Loucy (cell line): ENCODE measurements around the gene FAM167B.

ENCODE experiments used
- EZH2phosphoT487 ChIP-seq: fragments of 200-600 bp; IDR thresholded peaks from 2 replicates; pipeline ENCODE4 v1.6.1; 2018; ENCODE audit warnings: antibody characterized with exemption, mild to moderate bottlenecking, moderate library complexity, borderline replicate concordance
- TF ChIP-seq, protein P1 (sequence below): fragments of 200-600 bp; sonication (generic); conservative IDR thresholded peaks from 2 replicates; pipeline ENCODE4 v1.5.1; 2014; ENCODE audit warnings: mild to moderate bottlenecking, antibody characterized with exemption, low read length

DNA sequence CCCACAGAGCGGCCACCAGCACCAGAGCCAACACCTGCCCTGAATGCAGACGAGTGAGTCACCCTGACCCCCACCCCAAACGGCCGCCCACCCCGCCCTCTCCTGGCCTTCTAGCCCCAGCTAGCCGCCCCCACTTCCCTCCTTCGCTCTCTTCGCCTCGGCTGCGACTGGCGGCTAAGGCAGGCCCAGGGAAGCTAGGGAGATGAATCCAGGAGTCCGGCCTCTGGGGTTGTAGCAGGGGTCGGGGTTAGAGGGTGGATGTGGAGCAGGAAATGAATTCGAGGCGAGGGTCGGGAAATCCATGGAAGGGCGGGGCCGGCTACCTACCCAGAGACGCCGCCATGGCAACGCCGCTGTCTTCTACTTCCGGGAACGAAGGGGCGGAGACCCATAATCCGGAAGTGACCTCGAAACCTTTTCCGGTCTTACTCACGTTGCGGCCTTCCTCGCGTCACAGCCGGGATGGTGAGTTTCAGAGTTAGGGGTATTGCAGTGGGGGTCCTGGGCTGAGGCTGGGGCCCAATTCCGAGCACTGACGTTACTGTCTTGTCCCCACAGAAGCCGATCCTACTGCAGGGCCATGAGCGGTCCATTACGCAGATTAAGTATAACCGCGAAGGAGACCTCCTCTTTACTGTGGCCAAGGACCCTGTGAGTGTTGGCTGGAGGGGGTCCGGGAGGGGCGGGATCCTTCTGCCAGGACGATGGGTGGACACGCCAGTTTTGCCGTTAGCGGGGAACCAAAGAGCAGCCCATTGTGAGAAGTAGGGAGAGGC is 24.9 kb upstream of the FAM167B start, which contains the start of the genes EIF3I and TMEM234:
- TF ChIP-seq, protein P1, sequence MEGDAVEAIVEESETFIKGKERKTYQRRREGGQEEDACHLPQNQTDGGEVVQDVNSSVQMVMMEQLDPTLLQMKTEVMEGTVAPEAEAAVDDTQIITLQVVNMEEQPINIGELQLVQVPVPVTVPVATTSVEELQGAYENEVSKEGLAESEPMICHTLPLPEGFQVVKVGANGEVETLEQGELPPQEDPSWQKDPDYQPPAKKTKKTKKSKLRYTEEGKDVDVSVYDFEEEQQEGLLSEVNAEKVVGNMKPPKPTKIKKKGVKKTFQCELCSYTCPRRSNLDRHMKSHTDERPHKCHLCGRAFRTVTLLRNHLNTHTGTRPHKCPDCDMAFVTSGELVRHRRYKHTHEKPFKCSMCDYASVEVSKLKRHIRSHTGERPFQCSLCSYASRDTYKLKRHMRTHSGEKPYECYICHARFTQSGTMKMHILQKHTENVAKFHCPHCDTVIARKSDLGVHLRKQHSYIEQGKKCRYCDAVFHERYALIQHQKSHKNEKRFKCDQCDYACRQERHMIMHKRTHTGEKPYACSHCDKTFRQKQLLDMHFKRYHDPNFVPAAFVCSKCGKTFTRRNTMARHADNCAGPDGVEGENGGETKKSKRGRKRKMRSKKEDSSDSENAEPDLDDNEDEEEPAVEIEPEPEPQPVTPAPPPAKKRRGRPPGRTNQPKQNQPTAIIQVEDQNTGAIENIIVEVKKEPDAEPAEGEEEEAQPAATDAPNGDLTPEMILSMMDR, result no peak
- no peak for TF ChIP-seq EZH2phosphoT487
